Measurements from ENCODE around the gene CTSF.

DNA sequence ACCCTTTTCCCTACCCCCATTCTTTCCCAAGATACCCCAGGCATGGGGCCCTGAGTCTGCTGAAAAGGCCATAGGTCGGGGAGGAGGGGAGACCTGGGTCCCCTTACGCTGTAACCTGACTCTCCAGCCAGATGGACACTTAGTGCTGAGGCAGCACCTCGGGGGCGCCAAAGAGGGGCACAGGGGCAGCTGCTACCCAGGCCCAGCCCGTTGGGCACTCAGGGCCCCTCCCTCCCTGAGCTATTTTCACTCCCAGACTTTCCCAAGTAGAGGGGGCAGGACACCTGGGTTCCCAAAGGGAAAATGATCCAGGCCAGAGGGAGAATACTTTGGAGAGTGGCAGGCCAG is 20.8 kb downstream of the CTSF start:
- TF ChIP-seq, protein P1, sequence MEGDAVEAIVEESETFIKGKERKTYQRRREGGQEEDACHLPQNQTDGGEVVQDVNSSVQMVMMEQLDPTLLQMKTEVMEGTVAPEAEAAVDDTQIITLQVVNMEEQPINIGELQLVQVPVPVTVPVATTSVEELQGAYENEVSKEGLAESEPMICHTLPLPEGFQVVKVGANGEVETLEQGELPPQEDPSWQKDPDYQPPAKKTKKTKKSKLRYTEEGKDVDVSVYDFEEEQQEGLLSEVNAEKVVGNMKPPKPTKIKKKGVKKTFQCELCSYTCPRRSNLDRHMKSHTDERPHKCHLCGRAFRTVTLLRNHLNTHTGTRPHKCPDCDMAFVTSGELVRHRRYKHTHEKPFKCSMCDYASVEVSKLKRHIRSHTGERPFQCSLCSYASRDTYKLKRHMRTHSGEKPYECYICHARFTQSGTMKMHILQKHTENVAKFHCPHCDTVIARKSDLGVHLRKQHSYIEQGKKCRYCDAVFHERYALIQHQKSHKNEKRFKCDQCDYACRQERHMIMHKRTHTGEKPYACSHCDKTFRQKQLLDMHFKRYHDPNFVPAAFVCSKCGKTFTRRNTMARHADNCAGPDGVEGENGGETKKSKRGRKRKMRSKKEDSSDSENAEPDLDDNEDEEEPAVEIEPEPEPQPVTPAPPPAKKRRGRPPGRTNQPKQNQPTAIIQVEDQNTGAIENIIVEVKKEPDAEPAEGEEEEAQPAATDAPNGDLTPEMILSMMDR (IDR thresholded peaks at IDR 0.05) = no peak
- TF ChIP-seq POLR2A (IDR thresholded peaks at IDR 0.05) = no peak
